GM19468 (cell line): ENCODE measurements around the gene EMP2.
"Not testable (repeated sequence)": the region's sequence is repeated elsewhere in the genome, so short reads cannot be mapped to it uniquely, and the experiment has no call there.

Experiments
- ATAC-seq: cut with Tn5 transposase; IDR thresholded peaks from one replicate; pipeline ENCODE4 v1.9.1; 2021; ENCODE audit warnings: mild to moderate bottlenecking, moderate library complexity, moderate number of reproducible peaks; ENCODE audit not compliant: unreplicated experiment; ENCODE audit errors: extremely low read depth

Gene EMP2, protein sequence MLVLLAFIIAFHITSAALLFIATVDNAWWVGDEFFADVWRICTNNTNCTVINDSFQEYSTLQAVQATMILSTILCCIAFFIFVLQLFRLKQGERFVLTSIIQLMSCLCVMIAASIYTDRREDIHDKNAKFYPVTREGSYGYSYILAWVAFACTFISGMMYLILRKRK

DNA sequence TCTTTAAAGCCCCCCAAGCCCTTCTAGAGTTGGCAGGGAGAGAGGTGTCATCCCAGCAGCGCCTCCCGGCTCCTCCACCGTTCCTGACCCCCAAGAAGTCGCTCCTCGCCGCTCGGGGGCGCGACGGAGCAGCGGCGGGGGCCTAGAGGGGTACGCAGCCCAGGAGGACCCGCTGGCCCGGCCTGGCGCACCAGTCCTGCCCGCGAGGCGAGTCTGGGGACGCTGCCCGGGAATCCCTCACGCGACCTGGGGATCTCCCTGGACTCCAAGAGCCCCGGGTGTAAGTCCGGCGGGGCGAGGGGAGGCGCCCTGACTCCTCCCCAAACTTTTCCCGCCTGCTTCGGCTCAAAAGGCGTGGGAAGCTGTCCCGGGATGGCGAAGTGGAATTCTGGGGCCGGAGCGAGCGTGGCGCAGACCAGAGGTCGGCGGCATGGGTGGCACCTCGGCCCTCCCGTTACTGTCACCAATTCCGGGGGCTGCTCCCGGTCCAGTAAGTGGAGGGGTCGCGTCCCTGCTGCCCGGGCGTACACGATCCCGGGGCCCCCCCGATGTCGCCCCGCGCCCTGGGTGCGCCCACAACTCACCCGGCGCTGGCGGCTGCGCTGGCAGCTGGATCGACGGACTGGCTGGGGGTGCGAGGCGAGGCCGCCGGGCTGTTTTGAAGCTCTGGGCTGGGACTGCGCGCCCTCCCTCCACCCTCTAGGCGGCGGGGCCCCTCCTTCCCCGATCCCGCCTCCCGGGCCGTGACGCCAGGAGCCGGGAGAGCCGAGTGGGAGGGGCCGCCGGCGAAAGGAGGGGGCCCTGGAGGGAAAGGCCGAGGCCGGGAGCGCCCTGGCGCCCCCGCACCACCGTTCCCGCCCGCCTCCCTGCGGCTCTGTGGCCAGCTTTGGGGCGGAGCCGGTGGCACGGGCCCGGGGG is at the start of gene EMP2:
Gene EMP2, minus strand, starts transcription at position 634 of the 918 bp plus-strand sequence. CDS start 32,981 bp downstream, outside the sequence.
- ATAC-seq = no peak

DNA sequence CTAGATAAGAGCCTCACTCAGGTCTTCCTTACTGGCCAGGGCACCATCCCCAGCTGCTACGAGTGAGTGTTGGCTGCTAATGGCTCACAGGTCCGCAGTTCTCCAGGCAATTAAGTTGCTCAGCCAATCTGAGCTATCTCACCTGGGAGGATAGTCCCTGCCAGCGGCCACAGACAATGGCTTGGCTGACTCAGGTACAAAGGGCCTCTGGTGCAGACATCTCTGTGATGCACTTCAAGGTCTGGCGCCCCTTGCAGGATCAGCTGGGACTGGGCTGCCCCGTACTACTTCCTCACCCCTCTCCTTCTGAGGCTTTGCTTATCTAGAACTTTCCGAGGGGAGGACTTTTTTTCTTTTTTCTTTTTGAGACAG is 49.2 kb upstream of the EMP2 start:
- no peak for ATAC-seq

DNA sequence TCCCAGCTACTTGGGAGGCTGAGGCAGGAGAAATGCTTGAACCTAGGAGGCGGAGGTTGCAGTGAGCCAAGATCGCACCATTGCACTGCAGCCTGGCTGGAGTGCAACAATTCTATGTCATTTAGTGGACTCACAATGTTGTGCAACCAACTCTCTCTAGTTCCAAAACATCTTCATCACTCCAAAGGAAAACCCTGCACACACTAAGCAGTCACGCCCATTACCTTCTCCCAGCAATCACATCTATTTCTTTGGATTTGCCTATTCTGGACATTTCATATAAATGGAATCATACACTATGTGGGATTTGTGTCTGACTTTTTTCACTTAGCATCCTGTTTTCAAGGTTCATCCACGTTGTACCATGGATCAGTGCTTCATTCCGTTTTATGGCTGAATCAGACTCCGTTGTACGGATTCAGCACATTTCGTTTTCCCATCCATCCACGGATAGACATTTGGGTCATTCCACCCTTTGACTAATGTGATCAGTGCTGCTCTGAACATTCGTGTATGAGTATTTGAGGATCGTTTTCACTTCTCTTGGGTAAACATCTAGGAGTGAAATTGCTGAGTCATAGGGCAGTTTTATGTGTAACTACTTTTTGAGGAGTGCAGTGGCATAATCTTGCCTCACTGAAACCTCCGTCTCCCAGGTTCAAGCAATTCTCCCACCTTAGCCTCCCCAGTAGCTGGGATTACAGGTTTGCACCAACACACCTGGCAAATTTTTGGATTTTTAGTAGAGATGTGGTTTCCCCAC is 45.4 kb upstream of the EMP2 start:
- ATAC-seq = no peak

DNA sequence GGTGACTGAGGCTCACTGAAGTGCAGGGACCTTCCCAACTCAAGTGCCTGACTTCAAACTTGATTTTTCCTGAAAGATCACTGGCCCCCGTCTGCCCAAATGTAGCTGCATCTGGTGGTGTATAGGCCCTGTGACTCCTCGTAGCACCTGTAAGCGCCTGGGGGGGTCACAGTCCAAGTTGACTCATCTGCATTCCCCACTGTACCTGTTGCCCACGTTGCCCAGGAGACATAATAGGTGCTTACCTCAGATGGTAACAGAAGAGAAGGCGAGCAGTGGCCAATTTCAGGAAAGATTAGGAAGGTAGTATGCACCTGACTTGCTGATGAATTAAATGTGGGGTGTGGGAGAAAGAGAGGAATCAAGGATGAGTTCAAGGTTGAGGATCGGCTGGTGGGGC is 44.1 kb upstream of the EMP2 start:
- ATAC-seq = no peak

DNA sequence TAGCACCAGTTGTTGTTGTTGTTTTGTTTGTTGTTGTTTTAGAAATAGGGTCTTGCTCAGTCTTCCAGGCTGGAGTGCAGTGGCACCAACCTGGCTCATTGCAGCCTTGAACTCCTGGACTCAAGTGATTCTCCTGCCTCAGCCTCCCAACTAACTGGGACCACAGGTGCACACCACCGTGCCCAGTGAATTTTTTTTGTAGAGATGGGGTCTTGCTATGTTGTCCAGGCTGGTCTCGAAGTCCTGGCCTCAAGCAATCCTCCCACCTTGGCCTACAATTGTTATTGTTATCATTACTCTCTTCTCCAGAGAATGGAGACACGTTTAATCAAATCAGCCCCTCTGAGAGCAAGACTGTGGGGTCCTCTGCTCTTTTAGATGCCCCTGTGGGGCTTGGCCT is 42.7 kb upstream of the EMP2 start:
- ATAC-seq = no peak

DNA sequence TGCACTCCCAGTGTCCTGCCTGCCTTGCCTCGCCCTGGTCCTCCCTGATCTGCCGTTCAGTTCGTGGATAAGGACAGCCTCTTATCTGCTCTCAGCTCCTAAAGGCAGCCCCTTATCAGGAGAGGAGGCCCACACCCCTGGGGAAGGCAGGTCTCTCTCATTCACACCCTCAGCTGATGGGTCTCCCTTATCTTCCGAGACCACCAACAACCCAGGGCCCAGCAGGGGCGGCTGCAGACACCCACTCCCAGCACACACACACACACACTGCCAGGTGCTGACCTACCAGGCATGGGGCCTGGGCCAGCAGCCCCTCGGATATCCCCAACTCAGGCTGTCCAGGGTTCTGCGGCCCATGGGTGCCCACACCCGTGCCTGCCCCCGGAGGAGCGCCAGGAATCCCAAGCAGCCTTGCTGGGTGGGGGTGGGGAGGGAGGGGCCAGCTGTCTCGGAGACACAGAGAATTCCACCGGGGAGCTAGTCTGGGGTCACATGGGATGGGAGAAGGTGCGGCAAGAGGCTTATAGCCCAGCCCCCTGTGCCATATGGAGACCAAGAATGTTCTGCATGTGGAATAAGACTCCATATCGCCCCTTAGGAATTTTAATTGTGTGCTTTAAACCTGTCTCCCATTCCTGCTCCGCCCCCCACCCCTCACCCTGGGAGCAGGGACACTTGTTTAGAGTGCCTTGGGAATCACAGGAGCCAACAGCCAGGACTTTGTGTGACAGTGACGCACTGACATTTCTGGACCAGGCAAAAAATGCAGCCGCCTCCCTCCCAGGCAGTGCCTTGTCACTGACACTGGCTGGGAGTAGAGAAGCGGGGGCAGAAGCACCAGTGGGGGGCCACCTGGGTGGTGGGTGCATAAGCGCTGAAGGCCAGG is 41.9 kb upstream of the EMP2 start:
- ATAC-seq = no peak

DNA sequence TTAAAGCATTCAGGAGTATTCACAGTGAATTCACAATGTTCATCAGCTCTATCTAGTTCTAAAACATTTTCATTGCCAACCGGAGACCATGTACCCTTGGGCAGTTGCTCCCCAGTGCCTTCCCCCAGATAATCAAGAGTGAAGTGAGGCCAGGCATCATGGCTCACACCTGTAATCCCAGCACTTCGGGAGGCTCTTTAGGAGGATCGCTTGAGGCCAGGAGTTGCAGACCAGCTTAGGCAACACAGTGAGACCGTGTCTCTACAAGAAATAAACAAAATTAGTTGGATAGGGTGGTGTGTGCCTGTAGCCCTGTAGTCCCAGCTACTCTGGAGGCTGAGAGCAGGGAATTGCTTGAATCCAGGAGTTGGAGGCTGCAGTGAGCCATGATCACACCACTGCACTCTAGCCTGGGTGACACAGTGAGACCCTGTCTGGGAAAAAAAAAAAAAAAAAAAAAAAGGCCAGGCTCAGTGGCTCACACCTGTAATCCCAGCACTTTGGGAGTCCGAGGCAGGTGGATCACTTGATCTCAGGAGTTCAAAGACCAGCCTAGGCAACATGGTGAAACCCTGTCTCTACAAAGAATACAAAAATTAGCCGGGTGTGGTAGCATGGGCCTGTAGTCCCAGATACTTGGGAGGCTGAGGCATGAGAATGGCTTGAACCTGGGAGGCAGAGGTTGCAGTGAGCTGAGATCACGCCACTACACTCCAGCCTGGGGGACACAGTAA is 41.0 kb upstream of the EMP2 start:
- not testable (repeated sequence) for ATAC-seq

DNA sequence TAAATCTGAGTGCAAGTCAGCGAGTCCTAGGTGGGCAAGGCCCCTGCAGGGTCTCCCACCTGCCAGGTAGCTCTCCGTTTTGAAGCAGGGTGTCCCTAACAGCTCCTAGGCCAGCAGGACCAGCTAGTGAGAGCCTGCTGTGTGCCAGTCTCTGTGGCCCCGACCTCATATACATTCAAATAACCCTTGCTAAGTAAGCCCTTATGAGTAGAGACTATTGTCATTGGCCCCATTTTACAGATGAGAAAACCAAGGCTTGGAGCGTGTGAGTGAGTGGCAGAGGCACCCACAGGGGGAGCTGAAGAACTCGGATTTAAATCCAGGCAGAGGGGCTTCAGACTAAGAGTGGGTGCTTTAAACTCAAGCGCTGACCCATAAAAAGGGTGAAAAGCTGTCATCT is 39.7 kb upstream of the EMP2 start:
- ATAC-seq = no peak

DNA sequence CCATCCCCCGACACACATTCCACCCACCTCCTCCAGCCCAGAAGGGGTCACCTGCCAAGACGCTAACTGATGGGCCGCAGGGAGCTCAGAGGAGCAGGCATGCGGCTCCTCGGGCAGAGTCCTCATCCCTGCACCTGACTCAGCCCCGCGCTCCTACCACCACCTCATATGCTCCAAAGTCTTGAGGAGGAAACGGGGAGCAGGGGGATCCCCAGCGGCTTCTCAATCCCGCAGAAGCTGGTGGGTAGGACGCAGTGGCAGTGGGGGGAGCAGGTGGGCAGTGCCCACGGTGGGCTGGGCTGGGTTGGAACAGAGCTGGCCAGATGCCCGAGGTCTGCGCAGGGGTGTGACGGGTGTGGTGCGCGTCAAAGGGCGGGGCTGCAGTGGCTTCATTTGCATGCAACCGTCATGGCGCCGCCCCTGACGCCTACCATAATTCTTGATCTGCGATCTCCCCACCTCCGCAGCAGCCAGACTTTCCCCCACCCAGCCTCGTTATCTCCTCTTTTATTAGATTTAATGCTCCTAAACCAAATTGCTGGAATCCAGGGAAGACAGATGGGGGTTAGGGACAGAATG is 39.0 kb upstream of the EMP2 start:
- ATAC-seq = no peak

DNA sequence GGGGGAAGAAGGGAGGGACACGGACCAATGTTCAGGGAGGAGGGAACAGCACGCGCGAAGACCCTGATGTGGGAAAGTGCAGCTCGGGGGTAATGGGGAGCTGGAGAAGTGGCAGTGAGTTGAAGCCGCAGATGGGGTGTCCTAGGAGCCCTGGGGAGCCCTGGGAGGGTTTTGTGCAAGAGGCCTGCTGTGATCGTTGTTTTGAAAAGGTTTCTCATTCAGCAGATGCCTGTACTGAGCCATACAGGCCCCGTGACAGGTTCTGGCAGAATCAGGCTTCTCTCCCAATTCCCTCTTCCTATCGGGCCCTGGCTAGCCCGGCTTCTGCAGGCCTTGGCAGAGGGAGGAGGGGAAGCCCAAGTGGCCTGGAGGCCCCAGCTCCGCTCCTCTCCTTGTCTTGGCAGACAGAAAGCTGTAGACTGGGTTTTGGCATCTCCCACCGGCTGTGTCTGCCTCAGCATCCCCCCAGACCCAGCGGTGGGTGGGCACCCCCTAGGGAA is 38.4 kb upstream of the EMP2 start:
- ATAC-seq = no peak

DNA sequence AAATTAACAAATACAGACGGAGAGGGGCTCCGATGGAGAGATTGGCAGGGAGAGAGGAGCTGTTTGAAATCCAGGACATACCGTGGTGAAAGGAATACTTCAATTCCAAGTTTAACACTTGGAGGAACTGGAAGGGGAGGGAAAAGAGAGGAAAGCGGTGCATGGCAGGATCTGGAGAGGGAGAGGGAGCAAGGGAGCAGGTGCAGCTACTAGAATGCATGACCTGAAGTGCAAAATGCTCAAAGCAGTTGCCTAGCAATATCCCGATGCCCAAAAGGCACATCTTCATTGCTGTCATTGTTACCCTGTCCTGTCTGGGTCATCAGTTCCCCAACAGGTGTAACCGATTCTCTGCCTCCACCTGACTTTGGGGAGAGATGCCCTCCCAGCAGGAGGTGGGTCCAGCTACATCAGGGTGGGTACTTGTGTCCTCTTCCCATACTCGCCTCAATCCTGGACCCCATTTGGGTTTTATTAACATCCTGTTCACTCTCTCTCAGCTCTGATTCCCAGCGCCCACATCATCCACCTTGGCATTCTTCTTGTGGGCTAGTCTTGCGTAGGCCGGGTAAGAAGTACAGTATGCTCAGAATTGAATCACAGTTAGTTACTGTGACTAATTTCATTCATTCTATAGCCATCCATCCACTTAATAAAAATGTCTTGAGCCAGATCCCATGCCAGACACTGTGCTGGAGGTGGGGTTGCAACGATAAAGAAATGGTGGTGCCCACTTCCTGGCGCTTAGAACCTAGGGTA is 37.4 kb upstream of the EMP2 start:
- ATAC-seq = no peak

DNA sequence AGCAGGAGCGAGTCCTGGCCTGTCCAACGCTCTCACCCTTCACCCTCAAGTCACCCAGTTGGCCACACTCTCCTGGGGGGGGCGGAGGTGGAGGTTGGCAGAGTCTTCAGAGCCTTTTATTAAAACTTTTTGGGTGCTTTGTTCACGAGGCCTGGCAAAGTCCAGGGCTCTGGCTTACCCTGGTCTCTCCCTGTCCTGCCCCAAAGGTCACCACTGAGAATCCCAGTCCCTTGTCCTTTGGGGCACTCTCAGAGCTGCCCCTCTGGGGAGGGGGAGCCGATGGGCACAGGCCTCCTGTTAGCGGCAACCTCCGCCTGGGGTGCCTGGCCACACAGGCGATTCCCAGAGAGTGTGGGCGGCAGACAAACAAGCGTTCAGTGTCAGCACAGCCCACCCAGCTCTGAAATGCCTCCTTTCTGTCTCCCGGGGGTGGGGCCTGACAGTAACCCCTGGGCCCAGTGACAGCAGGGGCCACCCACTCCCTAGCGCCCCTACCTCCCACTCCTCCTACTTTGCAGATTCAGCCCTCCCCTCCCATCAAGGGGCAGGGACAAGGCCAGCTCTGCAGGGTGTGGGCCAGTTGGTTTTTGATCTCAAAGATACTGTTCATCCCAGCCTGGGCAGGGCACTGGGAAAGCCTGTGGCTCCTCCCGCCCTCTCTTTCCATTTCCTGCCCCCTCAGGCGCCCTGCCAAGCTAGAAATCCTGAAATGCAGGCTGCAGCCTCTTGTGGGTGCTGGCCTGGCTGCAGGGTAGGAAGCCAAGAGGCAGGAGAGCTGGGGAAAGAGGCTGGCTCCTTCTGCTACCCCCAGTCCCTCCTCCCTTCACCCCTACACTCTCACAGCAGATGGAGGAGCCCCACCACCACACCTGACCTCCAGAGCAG is 36.6 kb upstream of the EMP2 start:
- no peak for ATAC-seq

DNA sequence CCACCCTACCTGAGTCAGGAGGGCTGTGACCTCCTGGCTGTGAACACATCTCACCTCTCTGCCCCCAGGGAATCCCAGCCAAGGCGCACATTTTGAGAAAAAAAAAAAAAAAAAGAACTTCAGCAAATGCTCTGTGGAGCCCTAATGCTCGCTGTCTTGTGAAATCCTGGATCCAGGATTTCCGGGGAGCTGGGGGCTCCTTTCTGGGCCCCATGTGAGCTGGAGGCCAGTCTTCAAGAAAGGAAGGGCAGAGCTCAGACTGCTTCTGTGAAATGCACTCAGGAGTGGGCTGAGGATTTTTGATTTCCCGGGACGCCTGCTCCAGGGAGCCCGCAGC is 36.0 kb upstream of the EMP2 start:
- ATAC-seq = no peak

DNA sequence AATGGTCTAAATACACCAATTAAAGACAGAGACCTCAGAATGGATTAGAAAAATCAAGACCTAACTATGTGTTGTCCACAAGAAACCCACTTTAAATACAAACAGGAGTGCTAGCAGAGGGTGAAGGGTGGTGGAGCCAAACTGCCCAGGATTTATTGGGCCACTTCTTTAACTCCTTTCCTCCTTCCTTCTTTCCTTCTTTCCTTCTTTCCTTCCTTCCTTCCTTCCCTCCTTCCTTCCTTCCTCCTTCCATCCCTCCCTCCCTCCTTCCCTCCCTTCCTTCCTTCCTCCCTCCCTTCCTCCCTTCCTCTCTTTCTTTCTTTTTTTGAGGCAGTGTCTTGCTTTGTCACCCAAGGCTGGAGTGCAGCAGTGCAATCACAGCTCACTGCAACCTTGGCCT is 34.3 kb upstream of the EMP2 start:
- no peak for ATAC-seq

DNA sequence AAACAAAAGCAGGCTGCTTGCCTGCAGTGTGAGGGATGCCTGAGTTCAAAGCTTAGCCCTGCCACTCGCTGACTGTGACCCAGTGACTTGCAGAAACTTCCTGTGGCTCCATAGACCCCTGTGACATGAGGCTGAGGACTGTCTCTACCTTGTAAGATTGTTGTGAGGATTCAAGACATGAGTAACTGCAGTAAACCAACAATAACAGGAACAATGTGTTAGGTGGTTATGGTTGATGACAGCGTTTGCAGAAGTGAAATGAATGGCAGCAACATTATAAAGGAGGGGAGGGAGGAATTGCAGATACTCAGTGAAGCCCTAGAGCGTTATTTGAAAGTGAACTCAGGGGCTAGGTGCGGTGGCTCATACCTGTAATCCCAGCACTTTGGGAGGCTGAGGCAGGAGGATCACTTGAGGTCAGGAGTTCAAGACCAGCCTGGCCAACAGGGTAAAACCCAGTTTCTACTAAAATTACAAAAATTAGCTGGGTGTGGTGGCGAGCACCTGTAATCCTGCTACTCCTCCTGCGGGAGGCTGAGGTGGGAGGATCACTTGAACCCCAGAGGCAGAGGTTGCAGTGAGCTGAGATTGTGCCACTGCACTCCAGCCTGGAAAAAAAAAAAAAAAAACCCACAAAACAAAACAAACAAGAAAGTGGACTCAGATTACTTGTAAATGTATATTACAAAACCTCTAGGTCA is 33.5 kb upstream of the EMP2 start:
- ATAC-seq = no peak

DNA sequence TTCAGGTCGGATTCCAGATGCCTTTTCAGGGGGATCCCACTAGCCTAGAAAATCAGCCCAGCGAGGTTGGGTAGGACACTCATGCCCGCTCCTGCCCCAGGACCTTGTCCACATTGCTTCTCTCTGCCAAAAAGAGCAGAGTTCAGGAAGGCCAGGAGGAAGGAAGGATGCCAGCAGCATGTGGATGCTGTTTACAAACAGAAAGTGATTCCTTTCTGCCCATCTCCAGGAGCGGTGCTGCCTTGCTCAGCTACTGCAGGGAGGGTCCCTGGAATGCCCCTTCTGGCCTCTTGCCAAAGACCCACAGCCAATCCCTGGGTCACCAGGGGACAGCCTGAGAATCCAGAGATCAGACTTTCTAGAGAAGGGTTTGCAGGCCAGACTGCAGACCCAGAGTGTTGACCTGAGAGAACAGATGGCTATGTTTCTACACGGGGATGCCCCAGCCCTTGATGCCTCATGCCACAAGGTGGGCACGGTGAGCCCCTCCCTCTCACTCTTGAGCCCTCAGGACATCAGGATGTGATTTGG is 32.3 kb upstream of the EMP2 start:
- ATAC-seq = no peak
